EL (cell line): Measurements from ENCODE around the gene BAHCC1.

Experiments used
- DNase-seq: peaks from one replicate; pipeline ENCODE4 v3.0.0-alpha.2; 2016

BAHCC1 gene

GRCh38 chr17:81428121-81428515 lies 32.9 kb downstream of the BAHCC1 start:
- no peak for DNase-seq

DNA sequence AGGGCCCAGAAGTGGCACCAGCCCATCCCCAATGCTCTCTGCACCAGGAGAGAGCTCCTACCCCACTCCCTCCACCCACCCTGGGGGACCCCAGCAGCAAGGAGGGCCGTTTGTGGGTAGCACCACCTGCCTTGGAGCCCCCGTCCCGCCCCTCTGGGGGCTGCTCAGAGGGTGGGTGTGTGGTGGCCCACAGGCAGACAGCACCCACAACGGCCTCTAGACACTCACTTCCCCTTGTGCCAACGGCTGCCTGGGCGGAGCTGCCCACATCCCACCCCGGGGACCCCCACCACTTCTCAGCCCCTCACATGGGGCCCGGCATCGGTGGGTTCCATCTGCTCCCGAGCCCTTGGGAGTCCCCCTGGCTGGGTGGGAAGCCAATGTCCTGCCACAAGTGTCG lies 33.3 kb downstream of the BAHCC1 start:
- no peak for DNase-seq

DNA sequence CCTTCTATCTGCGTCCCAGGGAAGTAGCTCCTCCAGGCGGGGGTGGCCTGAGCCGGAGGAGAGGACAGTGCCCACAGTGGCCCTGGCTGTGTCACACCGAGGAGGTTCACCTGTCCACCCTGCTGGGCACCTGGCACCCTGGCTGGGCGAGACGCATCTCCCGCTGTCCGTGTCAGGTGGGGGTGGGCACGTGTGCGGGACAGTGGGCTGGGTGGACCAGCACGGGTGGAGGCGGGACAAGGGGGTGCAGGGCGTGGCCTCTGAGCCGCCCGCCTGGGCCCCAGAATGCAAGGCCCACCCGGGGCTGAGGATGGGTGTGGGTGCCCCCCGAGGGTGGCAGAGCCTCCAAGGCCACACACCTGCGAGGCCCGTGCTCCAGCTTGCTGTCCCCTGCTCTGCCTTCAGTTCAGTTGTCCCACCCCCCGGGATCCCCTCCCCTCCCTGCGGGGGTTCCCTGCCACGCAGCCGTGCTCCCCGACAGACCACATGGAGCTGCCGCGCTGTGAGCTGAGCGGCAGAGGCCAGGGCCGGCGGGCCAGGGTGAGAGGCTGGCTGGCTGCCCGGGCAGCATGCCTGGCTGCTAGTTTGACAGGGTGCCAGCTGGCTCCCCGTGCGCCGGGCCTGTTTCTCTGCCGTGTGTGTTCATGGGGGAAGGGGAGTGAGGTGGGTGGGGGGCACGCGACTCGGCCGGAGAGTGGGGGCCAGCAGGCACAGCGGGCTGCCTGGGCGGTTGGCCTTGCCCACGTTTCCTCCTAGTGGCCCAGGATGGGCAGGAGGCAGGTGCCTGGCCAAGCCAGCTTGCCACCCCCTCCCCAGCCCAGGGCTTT lies 33.9 kb downstream of the BAHCC1 start:
- DNase-seq: peak; percentile 78

GRCh38 chr17:81429821-81430551 lies 34.7 kb downstream of the BAHCC1 start:
- DNase-seq: peak; percentile 16

GRCh38 chr17:81431545-81432482 lies 36.6 kb downstream of the BAHCC1 start:
- no peak for DNase-seq

- DNase-seq: no peak
Observed at GRCh38 chr17:81432941-81433340, 37.7 kb downstream of the BAHCC1 start.

DNA sequence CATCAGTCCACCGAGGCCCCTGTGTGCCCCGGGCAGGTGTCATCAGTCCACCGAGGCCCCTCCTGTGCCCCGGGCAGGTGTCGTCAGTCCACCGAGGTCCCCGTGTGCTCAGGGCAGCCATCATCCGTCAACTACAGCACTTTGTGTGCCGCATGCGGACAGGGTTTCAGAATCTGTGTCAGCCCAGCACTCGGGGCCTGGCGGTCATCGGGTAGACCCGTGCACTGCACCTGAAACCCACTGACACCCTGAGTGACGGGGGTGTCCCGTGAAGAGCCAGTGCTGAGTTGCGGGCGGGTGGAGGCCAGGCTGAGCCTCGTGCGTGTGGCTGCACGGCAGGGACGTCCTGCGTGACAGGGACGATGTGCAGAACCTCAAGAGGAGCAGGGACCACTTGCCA lies 38.4 kb downstream of the BAHCC1 start:
- DNase-seq: no peak

DNA sequence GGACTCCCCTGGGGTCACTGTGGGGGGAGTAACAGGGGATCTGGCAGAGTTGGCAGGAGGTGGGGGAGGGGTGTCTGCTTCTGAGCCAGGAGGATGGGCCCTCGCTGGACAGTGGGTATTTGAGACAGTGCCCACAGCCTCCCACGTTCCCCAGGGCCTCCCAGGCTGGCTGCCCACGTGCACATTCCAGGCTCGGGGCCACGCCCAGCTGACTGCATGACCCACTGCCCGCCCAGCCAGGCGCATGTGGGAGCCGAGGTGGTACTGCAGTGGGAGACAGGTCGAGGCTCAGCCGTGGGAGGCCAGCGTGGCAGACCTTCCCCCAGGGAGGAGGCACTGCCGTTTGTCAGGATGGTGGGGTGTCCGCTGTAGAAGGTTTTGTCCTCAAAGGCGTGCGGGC lies 38.8 kb downstream of the BAHCC1 start:
- peak; percentile 21 for DNase-seq

GRCh38 chr17:81434681-81435417 lies 39.6 kb downstream of the BAHCC1 start:
- DNase-seq: no peak

DNA sequence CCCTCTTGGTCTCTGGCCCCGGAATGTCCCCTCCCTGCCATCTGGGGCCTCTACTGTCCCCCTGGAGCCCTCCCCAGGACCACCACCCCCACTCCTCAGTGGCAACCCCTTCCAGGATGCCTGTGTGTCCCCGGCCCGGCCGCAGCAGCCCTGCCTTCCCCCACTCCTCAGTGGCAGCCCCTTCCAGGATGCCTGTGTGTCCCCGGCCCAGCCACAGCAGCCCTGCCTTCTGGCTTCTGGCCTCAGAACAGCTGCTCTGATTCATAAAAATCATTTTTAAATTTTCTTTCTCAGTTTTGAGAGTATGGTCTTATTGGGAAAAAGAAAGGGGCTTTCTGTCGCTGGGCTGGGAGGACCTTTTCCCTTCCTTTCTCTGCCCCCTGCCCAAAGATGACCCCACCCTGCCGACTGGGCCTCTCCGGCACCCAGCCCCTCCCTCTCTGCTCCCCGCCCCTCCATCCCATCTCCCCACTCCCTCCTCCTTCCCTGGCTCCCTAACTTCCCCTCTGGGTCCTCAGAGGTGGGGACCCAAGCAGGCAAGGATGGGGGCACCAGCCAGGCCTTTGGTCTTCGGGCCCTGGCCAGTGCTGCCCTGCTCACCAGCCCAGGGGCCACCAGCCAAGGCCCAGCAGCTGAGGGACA lies 40.5 kb downstream of the BAHCC1 start:
- no peak for DNase-seq

GRCh38 chr17:81436294-81436849 lies 41.1 kb downstream of the BAHCC1 start:
- DNase-seq: no peak

DNA sequence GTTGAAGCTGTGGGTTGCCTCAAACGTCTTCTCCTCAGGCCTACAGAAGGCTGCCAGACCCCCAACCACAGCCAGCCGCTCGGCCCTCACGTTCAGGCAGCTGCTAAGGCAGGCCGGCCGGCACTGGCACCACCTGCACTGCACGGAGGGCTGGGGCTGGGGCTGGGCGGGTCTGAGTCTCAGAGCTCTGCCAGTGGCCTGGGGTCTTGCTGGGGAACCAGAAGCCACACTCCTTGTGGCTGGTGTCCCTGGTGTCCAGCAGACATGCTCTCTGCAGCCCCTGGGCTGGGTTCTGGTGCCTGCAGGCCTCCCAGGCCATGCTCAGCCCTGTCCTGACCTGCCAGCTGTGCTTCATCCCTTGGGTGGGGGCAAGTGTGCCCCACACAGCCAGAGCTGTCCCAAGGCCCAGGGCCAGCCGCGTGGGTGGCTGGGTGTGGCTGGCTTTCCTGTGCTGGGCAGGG lies 42.0 kb downstream of the BAHCC1 start:
- no peak for DNase-seq

GRCh38 chr17:81438007-81438659 lies 42.9 kb downstream of the BAHCC1 start:
- DNase-seq: no peak

GRCh38 chr17:81438688-81439087 lies 43.4 kb downstream of the BAHCC1 start:
- DNase-seq: no peak

DNA sequence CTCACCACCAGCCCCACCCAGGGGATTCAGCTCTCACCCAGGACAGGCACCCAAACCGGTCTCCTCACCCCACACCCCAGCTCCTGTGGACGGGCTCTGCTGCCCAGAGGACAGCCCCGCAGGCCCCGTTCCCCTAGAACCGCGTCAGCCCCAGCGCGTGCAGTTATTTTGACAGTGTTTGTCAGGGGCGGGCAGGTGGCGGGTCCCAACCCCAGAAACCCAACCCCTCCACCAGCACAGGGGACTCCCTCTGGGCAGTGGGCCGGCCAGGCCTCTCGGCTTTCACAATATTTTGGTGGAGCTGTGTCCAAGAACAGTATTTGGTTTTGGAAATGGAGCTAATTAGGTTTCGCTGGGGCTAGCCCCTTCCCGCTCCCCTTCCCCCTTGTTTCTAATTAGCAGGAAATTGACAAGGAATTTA lies 44.8 kb downstream of the BAHCC1 start:
- DNase-seq: no peak

DNA sequence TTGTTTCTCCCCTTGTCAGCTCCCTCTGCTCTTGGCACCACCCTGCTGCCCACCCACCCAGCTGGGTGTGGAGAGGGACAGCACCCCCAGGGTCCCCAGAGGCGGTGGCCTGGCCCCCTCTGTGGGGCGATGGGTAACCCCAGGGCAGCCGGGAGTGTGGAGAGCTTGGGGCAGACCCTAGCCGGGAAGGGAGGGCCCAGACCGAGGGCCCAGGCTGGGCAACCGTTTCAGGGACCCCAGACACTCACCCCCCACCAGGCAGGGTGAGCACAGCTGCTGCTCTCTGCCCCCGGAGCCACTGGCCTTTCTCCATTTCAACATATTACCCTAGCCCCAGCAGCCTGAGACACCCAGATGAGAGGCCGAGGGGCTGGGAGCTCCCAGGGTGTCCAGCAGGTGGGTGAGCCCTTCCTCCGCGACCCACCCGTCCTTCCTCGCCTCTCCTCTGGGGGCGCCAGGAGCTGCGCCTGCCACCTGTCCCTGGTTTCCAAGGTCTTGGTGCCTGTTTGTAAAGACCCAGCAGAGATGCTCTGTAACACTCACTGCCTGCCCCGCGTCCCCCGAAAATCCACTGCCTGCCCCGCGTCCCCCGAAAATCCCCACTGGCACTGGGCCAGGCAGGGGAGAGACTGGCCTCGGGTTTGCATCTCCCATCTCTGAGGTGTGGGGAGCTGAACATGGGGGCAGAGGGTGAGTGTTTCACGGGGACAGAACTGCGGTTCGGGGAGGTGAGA lies 45.4 kb downstream of the BAHCC1 start:
- no peak for DNase-seq

GRCh38 chr17:81442791-81443190 lies 47.5 kb downstream of the BAHCC1 start:
- no peak for DNase-seq

- no peak for DNase-seq
Observed at GRCh38 chr17:81443269-81443668, 48.0 kb downstream of the BAHCC1 start.

DNA sequence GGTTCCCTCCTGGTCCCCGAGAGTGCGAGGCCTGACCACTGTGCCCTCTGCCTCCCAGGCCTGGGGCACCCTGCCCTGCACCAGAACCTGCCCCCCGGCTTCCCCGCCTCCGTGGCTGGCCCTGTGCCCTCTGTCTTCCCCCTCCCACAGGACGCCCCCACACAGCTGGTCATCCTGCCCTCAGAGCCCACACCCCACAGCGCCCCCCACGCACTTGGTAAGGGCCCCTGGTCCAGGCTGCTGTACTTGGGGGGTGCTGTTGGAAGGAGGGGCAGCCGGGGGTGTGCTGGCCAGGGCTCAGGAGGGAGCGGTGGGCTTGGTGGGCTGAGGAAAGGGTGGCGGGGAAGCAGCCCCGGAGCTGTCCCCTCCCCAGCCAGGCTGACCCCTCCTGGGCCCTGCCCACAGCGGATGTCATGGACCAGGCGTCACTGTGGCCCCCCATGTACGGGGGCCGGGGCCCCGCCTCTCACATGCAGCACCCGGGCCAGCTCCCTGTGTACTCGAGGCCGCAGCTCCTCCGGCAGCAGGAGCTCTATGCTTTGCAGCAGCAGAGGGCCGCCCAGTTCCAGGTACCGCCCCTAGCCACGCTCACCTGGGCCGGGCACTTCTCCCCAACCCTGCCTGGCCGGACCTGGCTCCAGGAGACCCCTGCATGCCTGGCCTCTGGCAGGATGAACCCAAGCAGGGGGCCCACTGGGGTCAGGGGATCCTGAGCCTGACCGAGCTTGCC lies 49.5 kb downstream of the BAHCC1 start:
- DNase-seq: no peak
